Activated CD8-positive, alpha-beta memory T cell treated with anti-CD3 and anti-CD28 coated beads, Interleukin-2, amount 50 U/mL, for 48 hours (primary cell): ENCODE data around the gene OR56A5.
"Not testable (repeated sequence)": the region's sequence is repeated elsewhere in the genome, so short reads cannot be mapped to it uniquely, and the experiment has no call there.

Experiments
- DNase-seq: peaks from one replicate; pipeline ENCODE4 v3.0.0-alpha.2; 2020

OR56A5 gene, protein sequence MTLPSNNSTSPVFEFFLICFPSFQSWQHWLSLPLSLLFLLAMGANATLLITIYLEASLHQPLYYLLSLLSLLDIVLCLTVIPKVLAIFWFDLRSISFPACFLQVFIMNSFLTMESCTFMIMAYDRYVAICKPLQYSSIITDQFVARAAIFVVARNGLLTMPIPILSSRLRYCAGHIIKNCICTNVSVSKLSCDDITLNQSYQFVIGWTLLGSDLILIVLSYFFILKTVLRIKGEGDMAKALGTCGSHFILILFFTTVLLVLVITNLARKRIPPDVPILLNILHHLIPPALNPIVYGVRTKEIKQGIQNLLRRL

DNA sequence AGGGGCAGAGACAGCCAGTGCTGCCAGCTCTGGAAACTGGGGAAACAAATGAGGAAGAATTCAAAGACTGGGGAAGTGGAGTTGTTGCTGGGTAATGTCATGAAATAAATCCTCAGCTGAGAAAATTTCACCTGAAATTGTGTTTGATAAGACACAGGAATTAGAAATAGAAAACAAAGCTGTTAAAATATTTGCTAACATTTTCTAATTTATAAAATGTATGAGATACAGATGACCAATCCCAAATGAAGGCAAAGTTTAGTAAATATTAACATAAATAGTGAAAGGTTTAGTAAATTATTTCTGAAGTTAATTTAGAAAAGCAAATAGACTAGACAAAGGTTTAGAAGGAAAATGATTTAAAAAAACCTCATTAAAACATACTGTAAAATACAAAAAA is at the start of gene OR56A5:
Gene OR56A5 (minus strand): TSS at position 101 of the 400 bp plus-strand sequence. CDS start 0 bp downstream, at position 101.
- no peak for DNase-seq

DNA sequence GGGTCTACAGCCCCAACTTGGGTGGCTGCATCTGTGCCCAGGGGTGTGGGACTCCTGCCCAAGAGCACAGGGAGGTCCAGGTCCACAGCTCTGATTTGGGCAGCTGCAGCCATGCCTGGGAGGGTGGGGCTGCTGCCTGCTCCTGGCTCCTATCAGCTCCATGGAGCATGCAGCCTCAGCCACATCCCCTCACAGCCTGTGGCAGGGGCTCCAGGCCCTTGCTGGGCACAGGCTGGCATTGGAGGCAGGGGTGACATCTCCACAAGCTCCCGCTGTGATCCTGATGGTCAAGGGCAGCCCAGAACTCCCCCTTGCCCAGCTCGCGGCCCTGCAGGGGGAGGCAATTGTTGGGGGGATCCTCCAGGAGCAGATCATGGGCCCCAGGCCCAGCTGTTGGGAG is 44.7 kb upstream of the OR56A5 start:
- DNase-seq = no peak

DNA sequence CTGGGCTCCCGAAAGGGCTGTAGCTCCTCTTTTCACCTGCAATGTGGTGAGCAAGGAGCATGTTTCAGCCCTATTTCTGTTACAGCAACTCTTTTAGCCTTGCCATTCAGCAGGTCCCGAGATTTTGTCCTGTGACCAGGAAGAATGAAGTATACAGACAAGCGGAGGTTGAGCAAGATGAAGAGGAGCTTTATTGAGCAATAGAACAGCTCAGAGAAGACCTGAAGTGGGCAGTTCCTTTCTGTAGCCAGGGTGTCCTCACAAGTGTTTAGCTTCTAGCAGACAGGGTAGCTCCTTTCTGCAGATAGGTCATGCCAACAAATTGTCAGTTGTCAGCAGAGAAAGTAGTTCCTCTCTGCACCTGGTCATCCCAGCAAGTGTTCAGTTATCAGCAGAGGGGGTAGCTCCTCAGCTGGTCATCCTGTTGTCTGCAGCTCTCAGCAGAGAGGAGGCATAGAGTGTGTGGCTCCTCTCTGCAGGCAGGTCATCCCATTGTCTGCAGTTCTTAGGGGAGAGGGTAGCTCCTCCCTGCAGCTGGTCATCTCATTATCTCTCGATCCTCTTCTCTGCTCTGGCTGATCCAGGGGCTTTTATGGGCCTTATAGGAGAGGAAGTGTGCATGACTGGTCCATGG is 43.9 kb upstream of the OR56A5 start:
- no peak for DNase-seq

DNA sequence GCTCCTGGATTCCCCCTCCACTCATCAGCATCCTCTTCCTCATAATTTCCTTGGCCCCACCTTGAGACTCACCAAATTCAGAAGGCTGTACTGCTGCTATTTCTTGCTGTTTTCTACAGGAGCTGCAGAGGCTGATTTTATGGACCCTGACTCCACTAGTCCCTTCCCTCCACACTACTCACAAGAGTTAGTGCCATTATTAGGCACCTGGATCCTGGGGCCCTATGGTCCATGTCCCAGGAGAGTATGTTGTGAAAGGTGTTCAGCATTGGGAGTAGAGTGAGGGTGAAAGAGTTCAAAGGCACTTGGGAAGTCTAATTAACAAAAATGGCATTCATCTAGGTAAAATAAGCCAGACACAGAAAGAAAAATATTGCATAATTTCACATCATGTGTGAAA is 38.6 kb upstream of the OR56A5 start, which contains the start of gene OR56A4:
Gene OR56A4 (minus strand): TSS at position 101 of the 400 bp plus-strand sequence. CDS start 3,954 bp downstream, outside the sequence.
- no peak for DNase-seq

DNA sequence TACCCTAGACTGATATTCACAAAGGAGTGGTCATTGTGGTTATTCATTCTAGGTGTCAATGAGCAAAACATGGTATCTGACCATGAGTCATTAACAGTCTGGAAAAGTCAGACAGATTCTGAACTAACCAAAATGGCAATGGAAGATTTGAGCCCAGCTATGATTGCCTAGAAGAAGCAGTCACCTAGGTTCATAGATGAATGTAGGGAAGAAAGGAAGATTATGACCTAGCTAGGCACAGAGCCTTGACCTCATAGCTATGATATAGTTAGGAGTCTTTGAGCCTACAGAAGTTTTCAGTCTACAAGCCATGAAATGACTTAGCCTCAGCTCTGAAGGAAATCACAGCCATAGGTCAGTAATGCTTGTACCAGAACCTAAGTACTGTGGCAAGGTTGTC is 38.1 kb upstream of the OR56A5 start:
- no peak for DNase-seq

DNA sequence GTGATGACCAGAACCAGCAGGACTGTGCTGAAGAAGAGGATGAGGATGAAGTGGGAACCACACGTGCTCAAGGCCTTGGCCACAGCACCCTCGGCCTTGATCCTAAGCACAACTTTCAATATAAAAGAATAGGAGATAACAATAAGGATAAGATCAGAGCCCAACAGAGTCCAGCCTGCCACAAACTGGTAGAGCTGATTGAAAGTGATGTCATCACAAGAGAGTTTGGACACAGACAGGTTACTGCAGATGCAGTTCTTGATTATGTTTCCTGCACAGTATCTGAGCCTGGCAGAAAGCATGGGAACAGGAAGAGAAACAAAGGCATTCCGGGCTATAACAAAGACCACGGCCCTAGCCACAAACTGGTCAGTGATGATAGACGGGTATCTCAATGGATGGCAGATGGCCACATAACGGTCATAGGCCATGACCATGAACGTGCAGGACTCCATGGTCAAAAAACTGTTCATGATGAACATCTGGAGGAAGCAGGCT is 34.0 kb upstream of the OR56A5 start:
- no peak for DNase-seq

DNA sequence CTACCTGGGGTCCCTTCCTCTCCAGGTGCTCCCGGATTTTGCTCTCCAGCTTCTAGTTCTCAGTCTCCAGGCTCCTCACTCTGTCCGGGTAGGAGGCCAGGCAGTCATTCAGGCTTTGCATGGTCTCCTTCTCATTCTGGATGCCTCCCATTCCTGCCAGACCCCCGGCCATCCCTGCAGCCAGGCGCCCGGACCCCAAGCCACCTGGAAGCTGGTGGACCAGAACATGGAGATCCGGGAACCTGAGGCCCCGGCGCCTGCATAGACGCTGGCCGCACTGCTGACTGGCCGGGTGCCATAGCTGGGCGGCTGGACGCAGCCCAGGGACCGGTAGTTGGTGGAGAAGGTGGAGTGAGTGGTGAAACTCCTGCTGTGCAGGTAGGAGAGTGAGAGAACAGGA is 26.5 kb upstream of the OR56A5 start:
- no peak for DNase-seq

DNA sequence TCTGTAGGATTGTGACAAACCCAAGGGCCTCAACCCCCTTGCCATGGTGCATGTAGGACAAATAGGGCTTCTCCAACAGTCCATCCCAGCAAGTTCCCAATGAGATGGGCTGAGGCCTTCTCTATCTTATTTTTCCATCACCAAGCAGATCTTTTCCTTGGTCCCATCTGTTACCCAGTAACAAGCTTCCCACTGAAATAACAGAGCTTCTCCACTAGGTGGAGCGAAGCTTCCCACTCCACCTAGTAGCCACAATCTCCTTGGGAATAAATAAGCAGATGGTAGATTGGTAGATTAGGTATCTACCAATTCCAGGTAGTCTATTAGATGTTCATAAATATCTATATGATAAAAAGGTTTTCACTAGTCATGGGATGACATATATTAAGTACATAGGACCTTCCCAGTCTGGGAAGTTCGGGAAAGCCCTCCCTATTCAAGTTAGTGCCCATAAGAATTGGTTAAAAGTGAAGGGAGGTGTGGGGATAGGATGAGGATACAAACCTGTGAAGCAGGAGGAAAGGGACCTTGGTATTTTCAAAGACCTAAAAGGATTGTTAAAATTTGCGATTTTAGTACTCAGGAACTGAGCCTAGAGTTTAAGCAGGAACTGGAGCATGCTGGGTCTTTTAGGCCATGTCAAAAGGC is 24.4 kb upstream of the OR56A5 start:
- no peak for DNase-seq

DNA sequence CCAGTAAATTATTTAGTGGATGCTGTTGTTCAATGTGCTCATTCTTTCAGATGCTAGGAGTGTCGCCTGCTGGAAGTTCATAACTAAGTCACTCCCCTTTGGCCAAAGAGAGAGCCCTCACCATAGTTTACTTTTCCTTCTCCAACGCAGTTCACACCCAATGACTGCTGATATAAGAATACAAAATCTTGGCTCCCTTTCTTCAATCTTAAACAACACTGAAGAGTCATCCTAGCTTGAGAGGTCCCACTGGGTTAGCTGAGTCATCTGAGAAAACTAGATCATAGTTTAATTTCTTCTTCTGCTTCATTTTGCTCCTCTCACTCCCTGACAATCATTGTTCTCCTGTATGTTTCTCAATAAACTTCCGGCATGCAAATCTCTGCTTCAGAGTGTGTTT is 23.9 kb upstream of the OR56A5 start:
- DNase-seq = no peak

DNA sequence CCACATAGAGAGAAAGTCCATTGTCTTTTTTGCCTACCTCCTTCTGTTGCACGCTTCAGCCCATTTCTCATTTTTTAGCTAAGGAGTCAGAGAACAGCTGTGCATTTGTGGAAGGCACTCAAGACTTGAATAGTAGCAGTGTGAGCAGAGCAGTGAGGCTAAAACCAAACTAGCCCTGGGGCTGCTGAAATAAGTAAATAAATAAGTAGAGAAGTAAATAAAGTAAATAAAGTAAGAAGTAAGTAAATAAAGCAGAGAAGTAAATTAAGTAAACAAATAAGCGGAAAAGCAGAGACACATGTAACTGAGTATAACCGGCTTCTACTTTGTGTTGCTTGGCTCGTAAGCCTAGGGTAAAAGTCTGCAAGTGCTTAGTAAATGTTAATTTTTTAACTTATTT is 20.9 kb upstream of the OR56A5 start:
- DNase-seq = no peak

DNA sequence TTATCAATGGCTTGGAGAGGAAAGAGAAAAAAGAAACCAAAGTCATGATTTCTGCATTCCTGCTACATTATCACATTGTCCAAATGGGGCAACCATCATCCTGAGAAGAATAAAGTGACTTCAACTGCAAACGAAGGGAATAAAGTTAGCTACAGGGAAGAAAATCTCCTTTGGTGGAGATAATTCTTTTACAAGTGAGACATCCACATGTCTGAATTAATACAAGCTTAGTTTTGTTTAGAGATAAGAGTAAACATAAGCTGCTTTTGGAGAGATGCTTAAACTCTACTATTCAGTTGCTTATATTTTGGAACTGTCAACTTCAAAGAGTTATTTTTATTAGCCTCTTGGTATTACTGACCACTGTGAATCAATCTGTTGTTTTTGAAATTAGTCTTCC is 18.6 kb upstream of the OR56A5 start, which contains the start of gene OR52L1:
Gene OR52L1 (minus strand): TSS at position 101 of the 400 bp plus-strand sequence. CDS start 55 bp downstream, at position 46.
- DNase-seq = no peak

DNA sequence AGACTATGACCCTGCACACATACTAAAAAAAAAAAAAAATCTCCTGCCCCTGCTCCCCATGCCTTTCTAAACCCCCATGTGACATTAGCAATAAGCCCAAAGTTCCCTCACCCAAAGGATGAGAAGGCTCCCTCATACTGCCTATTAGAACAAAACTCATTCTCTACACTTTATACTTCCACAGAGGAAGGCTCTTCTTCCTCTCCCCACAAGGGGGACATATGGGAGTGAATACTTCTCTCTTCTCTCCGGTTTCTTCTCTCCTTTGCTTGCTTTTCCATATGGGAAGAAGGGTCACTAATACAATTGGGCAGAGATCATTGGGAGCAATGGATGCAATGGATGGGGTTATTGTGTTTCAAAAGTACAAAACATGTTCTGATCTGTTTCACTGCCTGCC is 15.1 kb upstream of the OR56A5 start:
- no peak for DNase-seq

DNA sequence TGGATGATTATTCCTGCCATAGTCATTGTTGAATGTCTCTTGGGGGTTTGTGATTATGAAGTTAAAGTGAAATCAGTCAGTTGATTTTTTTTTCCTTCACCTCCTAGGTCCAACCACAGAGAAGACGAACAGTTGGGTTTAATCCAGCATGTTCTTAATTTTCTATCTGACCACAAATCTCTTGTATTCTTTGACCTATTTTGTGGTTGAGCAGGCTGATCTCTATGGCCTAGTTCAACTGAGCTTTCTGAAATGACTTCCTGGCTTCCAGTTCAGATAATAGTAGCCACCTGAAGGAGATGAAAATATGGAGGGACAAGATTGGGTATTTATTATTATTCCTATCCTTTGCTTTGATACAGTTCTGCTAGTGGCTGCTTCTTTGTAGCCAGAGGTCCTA is 5.2 kb upstream of the OR56A5 start:
- no peak for DNase-seq

DNA sequence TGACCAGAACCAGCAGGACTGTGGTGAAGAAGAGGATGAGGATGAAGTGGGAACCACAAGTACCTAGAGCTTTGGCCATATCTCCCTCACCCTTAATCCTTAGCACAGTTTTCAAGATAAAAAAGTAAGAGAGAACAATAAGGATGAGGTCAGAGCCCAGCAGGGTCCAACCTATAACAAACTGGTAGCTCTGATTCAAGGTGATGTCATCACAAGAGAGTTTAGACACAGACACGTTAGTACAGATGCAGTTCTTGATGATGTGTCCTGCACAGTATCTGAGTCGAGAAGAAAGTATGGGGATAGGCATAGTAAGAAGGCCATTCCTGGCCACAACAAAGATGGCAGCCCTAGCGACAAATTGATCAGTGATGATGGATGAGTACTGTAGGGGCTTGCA is 586 bp downstream of the OR56A5 start:
- DNase-seq = no peak

DNA sequence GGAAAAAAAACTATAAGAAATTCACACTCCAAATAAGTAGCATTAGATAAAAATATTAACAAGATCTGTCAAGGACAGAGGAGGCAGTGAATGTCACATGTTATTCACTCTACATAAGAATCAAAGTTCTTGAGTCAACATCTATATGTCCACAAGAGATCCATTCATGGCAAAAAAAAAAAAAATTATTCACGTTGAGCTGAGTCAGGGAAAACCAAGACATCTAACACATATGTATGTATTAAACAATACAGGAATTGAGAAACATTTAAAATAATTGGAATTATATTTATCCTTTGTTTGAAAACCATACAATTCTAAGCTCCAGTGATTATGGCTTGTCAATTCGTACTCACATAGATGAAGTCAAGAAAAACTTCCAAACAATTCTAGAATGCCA is 1.3 kb downstream of the OR56A5 start:
- DNase-seq = no peak

DNA sequence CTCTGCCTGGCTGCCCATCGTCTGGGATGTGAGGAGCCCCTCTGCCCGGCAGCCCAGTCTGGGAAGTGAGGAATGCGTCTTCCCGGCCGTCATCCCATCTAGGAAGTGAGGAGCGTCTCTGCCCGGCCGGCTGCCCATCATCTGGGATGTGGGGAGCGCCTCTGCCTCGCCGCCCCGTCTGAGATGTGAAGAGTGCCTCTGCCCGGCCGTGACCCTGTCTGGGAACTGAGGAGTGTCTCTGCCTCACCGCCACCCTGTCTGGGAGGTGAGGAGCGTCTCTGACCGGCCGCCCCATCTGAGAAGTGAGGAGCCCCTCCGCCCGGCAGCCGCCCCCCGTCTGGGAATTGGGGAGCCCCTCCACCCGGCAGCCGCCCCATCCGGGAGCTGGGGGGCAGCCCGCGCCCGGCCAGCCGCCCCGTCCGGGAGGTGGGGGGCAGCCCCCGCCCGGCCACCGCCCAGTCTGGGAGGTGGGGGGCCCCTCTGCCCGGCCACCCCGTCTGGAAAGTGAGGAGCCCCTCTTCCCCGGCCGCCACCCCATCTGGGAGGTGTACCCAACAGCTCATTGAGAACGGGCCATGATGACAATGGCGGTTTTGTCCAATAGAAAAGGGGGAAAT is 7.5 kb downstream of the OR56A5 start:
- DNase-seq = not testable (repeated sequence)

DNA sequence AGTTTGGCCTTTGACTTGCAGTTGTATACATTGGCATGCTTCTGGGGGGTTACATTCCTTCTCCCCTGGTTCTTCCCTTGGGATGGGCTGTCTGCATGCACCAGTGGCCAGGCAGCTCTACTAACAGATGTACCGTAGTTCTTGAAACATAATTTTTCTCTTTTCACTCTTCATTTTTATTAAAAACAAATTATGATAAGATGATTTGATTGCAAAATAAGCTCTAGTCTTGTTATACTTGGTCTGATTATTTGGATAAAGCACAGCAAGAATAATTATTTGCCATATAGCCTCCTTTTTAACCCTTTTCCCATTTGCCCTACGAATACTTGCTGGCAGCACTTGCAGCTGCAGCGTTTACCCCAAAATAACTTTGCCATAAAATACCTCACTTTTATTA is 12.7 kb downstream of the OR56A5 start:
- no peak for DNase-seq

DNA sequence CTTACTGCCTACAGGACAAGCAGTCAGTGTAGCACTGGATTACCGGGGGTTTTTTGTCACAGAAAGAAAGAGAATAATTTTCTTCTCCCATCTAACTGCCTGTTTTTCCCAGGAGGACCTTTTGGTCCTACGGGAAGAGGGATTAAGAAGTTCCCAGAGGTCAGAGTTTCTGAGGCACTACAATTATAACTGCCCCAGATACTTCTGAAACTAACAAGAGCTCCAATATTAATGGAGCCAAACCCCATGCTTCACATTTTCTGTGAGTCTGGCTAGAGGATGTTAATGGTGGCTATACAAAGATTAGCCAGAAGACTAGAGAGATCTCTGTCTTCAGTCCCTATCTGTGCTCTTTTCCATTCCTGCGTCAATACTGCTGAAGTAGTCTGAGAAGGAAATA is 26.3 kb downstream of the OR56A5 start, which contains the start of gene OR56A3:
Gene OR56A3 (plus strand): TSS at position 301 of the 400 bp plus-strand sequence. CDS start 5,096 bp downstream, outside the sequence.
- DNase-seq = no peak

DNA sequence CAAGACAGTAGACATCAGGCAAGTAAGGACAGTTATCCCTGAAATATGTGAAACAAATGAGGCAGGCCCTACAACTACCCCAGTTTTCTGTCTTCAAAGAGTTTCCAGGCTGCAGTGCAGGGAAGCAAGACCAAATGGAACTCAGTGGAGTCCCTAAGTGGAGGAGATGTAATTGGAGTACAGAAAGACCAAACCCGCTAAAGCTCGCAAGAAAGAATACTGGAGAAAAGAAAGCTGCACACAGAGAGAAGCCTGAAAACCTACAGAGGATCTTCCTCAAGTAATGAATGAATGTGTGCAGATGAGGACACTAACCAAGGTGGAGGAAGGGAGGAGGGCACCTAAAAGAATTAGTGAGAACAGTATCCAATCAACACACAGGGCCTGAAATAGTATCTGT is 27.5 kb downstream of the OR56A5 start:
- no peak for DNase-seq

DNA sequence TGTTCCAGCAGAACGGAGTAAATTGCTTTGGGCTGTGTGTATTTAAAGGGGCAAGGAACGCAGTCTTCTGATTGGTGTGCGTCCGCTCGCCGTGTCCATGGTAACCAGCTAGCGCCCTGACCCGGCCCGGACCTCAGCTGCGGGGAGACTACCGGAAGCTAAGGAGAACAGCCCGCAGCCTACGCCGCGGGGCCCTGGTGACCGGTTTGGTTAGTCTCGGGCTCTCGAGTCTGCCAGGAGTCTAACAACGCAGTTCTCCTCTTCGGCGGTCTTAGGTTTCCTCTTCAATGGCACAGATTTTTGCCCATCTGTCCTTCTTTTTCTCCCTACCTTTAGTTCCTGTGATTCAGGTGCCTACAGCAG is 29.7 kb downstream of the OR56A5 start:
- DNase-seq = no peak

DNA sequence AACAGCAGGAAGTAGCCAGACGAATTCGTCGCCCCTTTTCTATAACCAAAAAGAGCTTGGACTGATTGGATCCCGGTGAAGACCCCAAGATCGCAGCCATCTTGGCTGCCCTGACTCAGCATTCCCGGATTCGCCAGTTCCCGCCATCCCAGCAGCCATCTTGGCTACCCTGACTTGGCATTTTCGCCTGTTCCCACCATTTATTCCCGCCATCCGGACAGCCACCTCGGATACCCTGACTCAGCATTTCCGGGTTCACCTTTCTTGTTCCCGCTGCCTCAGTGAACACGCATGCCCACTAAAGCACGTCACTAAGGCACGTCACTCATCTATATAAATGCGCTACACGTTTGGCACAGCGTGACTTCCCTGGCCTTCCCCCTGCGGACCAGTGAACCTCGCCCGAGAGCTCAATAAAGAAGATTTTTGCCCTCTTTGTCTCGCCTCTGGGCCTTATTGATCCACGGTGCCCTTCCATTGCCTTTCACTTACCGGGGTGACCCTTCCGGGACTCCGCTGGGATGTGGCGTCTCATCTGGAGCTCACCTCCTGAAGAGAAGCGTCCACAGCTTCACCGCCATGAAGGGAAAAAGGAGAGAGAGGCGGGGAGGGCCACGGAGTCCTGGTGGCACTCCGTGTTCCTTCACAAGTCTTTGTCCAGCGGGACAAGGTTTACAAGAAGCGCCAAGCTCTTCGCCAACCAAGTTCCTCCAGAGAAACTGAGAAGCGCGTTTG is 30.3 kb downstream of the OR56A5 start:
- no peak for DNase-seq

DNA sequence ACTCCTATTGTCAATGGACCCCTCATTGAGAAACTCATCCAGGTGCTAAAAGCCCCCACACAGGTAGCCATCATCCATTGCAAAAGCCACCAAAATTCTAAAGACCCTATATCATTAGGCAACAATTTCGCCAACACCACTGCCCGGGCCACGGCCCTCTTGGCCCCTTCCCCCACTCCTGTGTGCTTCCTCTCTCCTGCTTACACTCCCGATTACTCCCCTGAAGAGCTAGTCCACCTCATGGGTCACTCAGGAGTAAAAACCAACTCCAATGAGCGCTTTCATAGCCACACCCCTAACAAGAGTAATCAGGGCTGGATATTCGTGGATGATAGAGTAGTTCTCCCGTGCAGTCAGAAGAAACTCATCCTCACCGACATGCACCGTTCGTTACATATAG is 35.2 kb downstream of the OR56A5 start:
- no peak for DNase-seq

DNA sequence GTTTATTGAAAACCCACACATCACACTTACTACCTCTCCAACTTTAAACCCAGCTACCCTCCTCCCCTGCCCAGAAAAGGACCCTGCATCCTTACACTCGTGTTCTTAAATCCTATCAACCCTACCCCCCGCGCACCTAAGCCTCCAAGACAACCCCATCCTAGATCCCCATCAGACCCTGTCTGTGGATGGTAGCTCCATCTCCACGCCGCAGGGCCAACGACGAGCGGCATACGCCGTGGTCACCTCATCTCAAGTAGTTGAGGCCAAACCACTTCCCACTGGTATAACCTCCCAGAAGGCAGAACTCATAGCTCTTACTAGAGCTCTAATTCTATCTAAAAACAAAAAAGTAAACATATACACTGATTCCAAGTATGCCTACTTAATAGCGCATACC is 35.6 kb downstream of the OR56A5 start:
- DNase-seq = no peak
